SJSA1 (cell line): ENCODE measurements around the gene SLC2A13. TPM values are rescaled to one million over a fixed set of nuclear protein-coding genes. Genes with fewer than 3 reads are reported as not detected.
A peak's percentile ranks its signal among the peaks of the same experiment; 100 is the strongest.

Experiments
- DNase-seq, 2 experiments: peaks; one replicate each; pipeline ENCODE4 v3.0.0-alpha.2; 2015 to 2020; ENCODE audit warnings: low spot score in 2 of 2, low read depth in 1 of 2
- H3K27ac ChIP-seq: fragments of 250-450 bp; sonication (Bioruptor Pico); 2 replicates; pipeline ENCODE4 v1.5.1; 2020; ENCODE audit warnings: mild to moderate bottlenecking, moderate library complexity
- H3K27me3 ChIP-seq: fragments of 250-450 bp; sonication (Bioruptor Pico); replicated peaks from 2 replicates; pipeline ENCODE4 v1.5.1; 2020; ENCODE audit warnings: mild to moderate bottlenecking, moderate library complexity
- H3K36me3 ChIP-seq: fragments of 250-450 bp; sonication (Bioruptor Pico); 2 replicates; pipeline ENCODE4 v1.5.1; 2020; ENCODE audit warnings: mild to moderate bottlenecking
- H3K4me1 ChIP-seq: fragments of 250-450 bp; sonication (Bioruptor Pico); replicated peaks from 2 replicates; pipeline ENCODE4 v1.6.1; 2021; ENCODE audit warnings: mild to moderate bottlenecking
- H3K4me3 ChIP-seq: fragments of 250-450 bp; sonication (Bioruptor Pico); 2 replicates; pipeline ENCODE4 v1.5.1; 2020; ENCODE audit warnings: mild to moderate bottlenecking
- H3K9me3 ChIP-seq: fragments of 250-450 bp; sonication (Bioruptor Pico); replicated peaks from 2 replicates; pipeline ENCODE4 v1.5.1; 2020; ENCODE audit warnings: mild to moderate bottlenecking
- total RNA-seq: library from RNA; depleted of rRNA; stranded (reverse); fragments of >200 nt; shearing (Covaris generic); gene quantifications from 2 replicates; pipeline ENCODE4 v1.2.3, GENCODE V29; 2014

The SLC2A13 gene
- total RNA-seq, 1 experiment from 2014 or later: 2.9 TPM

GRCh38 chr12:40122842-40123241 is 17.0 kb upstream of the SLC2A13 start:
- H3K36me3 ChIP-seq: no peaks in the 10 kb centered on the region
- H3K4me1 ChIP-seq: no peaks in the 10 kb centered on the region
- H3K4me3 ChIP-seq: no peak overlapping the region
- no peak overlapping the region for H3K27ac ChIP-seq
- no peaks in the 10 kb centered on the region for H3K9me3 ChIP-seq
- no peaks in the 10 kb centered on the region for H3K27me3 ChIP-seq
- no peak for DNase-seq

GRCh38 chr12:40117818-40118217 is 11.9 kb upstream of the SLC2A13 start:
- no peaks in the 10 kb centered on the region for H3K36me3 ChIP-seq
- no peak overlapping the region for H3K4me3 ChIP-seq
- H3K4me1 ChIP-seq: no peaks in the 10 kb centered on the region
- no peaks in the 10 kb centered on the region for H3K9me3 ChIP-seq
- no peaks in the 10 kb centered on the region for H3K27me3 ChIP-seq
- DNase-seq: no peak
- no peak overlapping the region for H3K27ac ChIP-seq

GRCh38 chr12:40110586-40110985 is 4.7 kb upstream of the SLC2A13 start:
- H3K36me3 ChIP-seq: no peaks in the 10 kb centered on the region
- no peak overlapping the region for H3K4me3 ChIP-seq
- peaks cover 3% of the 10 kb centered on the region for H3K4me1 ChIP-seq
- H3K27ac ChIP-seq: no peak overlapping the region
- H3K27me3 ChIP-seq: no peaks in the 10 kb centered on the region
- no peaks in the 10 kb centered on the region for H3K9me3 ChIP-seq
- DNase-seq: no peak

- Histone ChIP-seq H3K27ac (no peak overlapping the region), H3K27me3 (no peaks in the 10 kb centered on the region), H3K4me3 (no peak overlapping the region), H3K4me1 (peaks cover 10% of the 10 kb centered on the region), H3K9me3 (no peaks in the 10 kb centered on the region), H3K36me3 (no peaks in the 10 kb centered on the region)
- DNase-seq: no peak
These were observed 2.1 kb upstream of the SLC2A13 start for GRCh38 chr12:40107803-40108620.

GRCh38 chr12:40107098-40107802 is 1.4 kb upstream of the SLC2A13 start:
- H3K4me3 ChIP-seq: no peak overlapping the region
- H3K36me3 ChIP-seq: no peaks in the 10 kb centered on the region
- no peaks in the 10 kb centered on the region for H3K9me3 ChIP-seq
- H3K27me3 ChIP-seq: no peaks in the 10 kb centered on the region
- H3K27ac ChIP-seq: no peak overlapping the region
- H3K4me1 ChIP-seq: peaks cover 10% of the 10 kb centered on the region
- peak; percentile 50 to 70 for DNase-seq

- no peak overlapping the region for H3K27ac ChIP-seq
- H3K9me3 ChIP-seq: no peaks in the 10 kb centered on the region
- no peak overlapping the region for H3K4me3 ChIP-seq
- H3K4me1 ChIP-seq: peaks cover 10% of the 10 kb centered on the region
- no peak for DNase-seq
- no peaks in the 10 kb centered on the region for H3K36me3 ChIP-seq
- H3K27me3 ChIP-seq: no peaks in the 10 kb centered on the region
These were observed 774 bp upstream of the SLC2A13 start for GRCh38 chr12:40106655-40107054.

- Histone ChIP-seq H3K27me3 (no peaks in the 10 kb centered on the region), H3K27ac (no peak overlapping the region), H3K4me3 (peak overlapping the region; percentile 72), H3K4me1 (peaks cover 10% of the 10 kb centered on the region), H3K9me3 (no peaks in the 10 kb centered on the region), H3K36me3 (no peaks in the 10 kb centered on the region)
- no peak for DNase-seq
These were observed 287 bp upstream of the SLC2A13 start for GRCh38 chr12:40106202-40106533.

GRCh38 chr12:40105265-40105514 is 691 bp downstream of the SLC2A13 start:
- H3K36me3 ChIP-seq: no peaks in the 10 kb centered on the region
- peak overlapping the region; percentile 72 for H3K4me3 ChIP-seq
- peak in 1 of 2 experiments; percentile 46 for DNase-seq
- H3K27me3 ChIP-seq: no peaks in the 10 kb centered on the region
- no peaks in the 10 kb centered on the region for H3K9me3 ChIP-seq
- no peak overlapping the region for H3K27ac ChIP-seq
- H3K4me1 ChIP-seq: peaks cover 10% of the 10 kb centered on the region

GRCh38 chr12:40104461-40105264 is 1.2 kb downstream of the SLC2A13 start:
- H3K27ac ChIP-seq: no peak overlapping the region
- H3K9me3 ChIP-seq: no peaks in the 10 kb centered on the region
- H3K27me3 ChIP-seq: no peaks in the 10 kb centered on the region
- peak overlapping the region; percentile 72 for H3K4me3 ChIP-seq
- no peaks in the 10 kb centered on the region for H3K36me3 ChIP-seq
- H3K4me1 ChIP-seq: peaks cover 10% of the 10 kb centered on the region
- DNase-seq: no peak

GRCh38 chr12:40103043-40103442 is 2.8 kb downstream of the SLC2A13 start:
- Histone ChIP-seq H3K27me3 (no peaks in the 10 kb centered on the region), H3K4me1 (peaks cover 10% of the 10 kb centered on the region), H3K4me3 (no peak overlapping the region), H3K27ac (no peak overlapping the region), H3K36me3 (no peaks in the 10 kb centered on the region), H3K9me3 (no peaks in the 10 kb centered on the region)
- no peak for DNase-seq

- H3K27me3 ChIP-seq: no peaks in the 10 kb centered on the region
- H3K36me3 ChIP-seq: no peaks in the 10 kb centered on the region
- peaks cover 10% of the 10 kb centered on the region for H3K4me1 ChIP-seq
- no peak overlapping the region for H3K27ac ChIP-seq
- H3K9me3 ChIP-seq: no peaks in the 10 kb centered on the region
- DNase-seq: no peak
- no peak overlapping the region for H3K4me3 ChIP-seq
These were observed 4.1 kb downstream of the SLC2A13 start for GRCh38 chr12:40101747-40102146.

GRCh38 chr12:40099423-40099853 is 6.4 kb downstream of the SLC2A13 start:
- no peaks in the 10 kb centered on the region for H3K9me3 ChIP-seq
- no peak overlapping the region for H3K4me3 ChIP-seq
- H3K27me3 ChIP-seq: no peaks in the 10 kb centered on the region
- no peak overlapping the region for H3K27ac ChIP-seq
- no peak for DNase-seq
- no peaks in the 10 kb centered on the region for H3K36me3 ChIP-seq
- no peaks in the 10 kb centered on the region for H3K4me1 ChIP-seq

GRCh38 chr12:40098406-40099145 is 7.3 kb downstream of the SLC2A13 start:
- Histone ChIP-seq H3K9me3 (no peaks in the 10 kb centered on the region), H3K27me3 (no peaks in the 10 kb centered on the region), H3K4me1 (no peaks in the 10 kb centered on the region), H3K4me3 (no peak overlapping the region), H3K36me3 (no peaks in the 10 kb centered on the region), H3K27ac (no peak overlapping the region)
- DNase-seq: no peak
